ENCODE data around the gene GALNT1. TPM values are rescaled to one million over a fixed set of nuclear protein-coding genes. Genes with fewer than 3 reads are reported as not detected.
"Not testable (repeated sequence)": the region's sequence is repeated elsewhere in the genome, so short reads cannot be mapped to it uniquely, and the experiment has no call there.

Gene GALNT1
- total and polyA plus RNA-seq, 4 experiments from 2014 or later, result 27.9 to 33.0 (median 31.2) TPM

GRCh38 chr18:35573531-35573930 is 8.0 kb upstream of the GALNT1 start:
- Mint-ChIP-seq H3K36me3 (no peaks in the 10 kb centered on the region), H3K27ac (peak overlapping the region in 3 of 7 donors; percentile 2 to 34 (median 11)), H3K4me3 (peak overlapping the region in 1 of 8 donors; percentile 15), H3K4me1 (peaks cover 7 to 10% (median 7%) of the 10 kb centered on the region in 4 donors), H3K9me3 (peaks cover 0 to 7% (median 0%) of the 10 kb centered on the region in 8 donors), H3K27me3 (peaks cover 2 to 5% of the 10 kb centered on the region in 2 donors)
- intact Hi-C loops (cut with micrococcal nuclease), result no loop called here
- ChIA-PET CTCF (ENCODE audit: partially characterized antibody) (no interaction called here), POLR2A (ENCODE audit: partially characterized antibody) (interaction anchor here (0.8 kb wide), 1 partner anchor 8 kb away, joined by 3 read pairs; the partner anchor contains the start of gene GALNT1)
- no peaks in the 10 kb centered on the region for H3K36me3 ChIP-seq (ENCODE audit: insufficient read depth, low read length)
- peaks cover 3% of the 10 kb centered on the region for H3K4me1 ChIP-seq (ENCODE audit: insufficient read depth, low read length)
- H3K27ac ChIP-seq (ENCODE audit: low read depth, low read length), result no peak overlapping the region
- H3K9me3 ChIP-seq (ENCODE audit: control insufficient read depth in 1 of 2, low read length in 2 of 2), result no peaks in the 10 kb centered on the region
- H3K4me3 ChIP-seq (ENCODE audit: low read length in 2 of 2), result no peak overlapping the region
- H3K27me3 ChIP-seq (ENCODE audit: insufficient read depth, low read length), result no peaks in the 10 kb centered on the region
- DNase-seq, result no peak

GRCh38 chr18:35576240-35576845 is 5.2 kb upstream of the GALNT1 start:
- H3K27me3 Mint-ChIP-seq, H3K4me3 Mint-ChIP-seq: not testable (repeated sequence)

GRCh38 chr18:35577045-35577848 is 4.3 kb upstream of the GALNT1 start:
- ChIA-PET POLR2A (ENCODE audit: partially characterized antibody) (no interaction called here), CTCF (ENCODE audit: partially characterized antibody) (no interaction called here)
- Histone ChIP-seq H3K4me3 (ENCODE audit: low read length in 2 of 2) (no peak overlapping the region), H3K9me3 (ENCODE audit: control insufficient read depth in 1 of 2, low read length in 2 of 2) (no peaks in the 10 kb centered on the region), H3K4me1 (ENCODE audit: insufficient read depth, low read length) (peaks cover 6% of the 10 kb centered on the region), H3K27ac (ENCODE audit: low read depth, low read length) (no peak overlapping the region), H3K36me3 (ENCODE audit: insufficient read depth, low read length) (no peaks in the 10 kb centered on the region), H3K27me3 (ENCODE audit: insufficient read depth, low read length) (no peaks in the 10 kb centered on the region)
- intact Hi-C loops (cut with micrococcal nuclease), result no loop called here
- H3K9me3 Mint-ChIP-seq, result peaks cover 0 to 7% (median 0%) of the 10 kb centered on the region in 8 donors
- no peak overlapping the region for H3K4me3 Mint-ChIP-seq
- H3K27ac Mint-ChIP-seq, result peak overlapping the region in 1 of 7 donors; percentile 19
- H3K36me3 Mint-ChIP-seq, result no peaks in the 10 kb centered on the region
- DNase-seq, result no peak
- H3K27me3 Mint-ChIP-seq, result peaks cover 2 to 5% of the 10 kb centered on the region in 2 donors
- peaks cover 7 to 11% (median 9%) of the 10 kb centered on the region in 4 donors for H3K4me1 Mint-ChIP-seq

More at GRCh38 chr18:35576240-35576845, 5.2 kb upstream of the GALNT1 start:
- CTCF ChIA-PET (ENCODE audit: partially characterized antibody); H3K4me1 ChIP-seq (ENCODE audit: insufficient read depth, low read length); POLR2A ChIA-PET (ENCODE audit: partially characterized antibody); H3K27ac ChIP-seq (ENCODE audit: low read depth, low read length); H3K9me3 Mint-ChIP-seq; H3K9me3 ChIP-seq (ENCODE audit: control insufficient read depth in 1 of 2, low read length in 2 of 2); intact Hi-C loops (cut with micrococcal nuclease); H3K27me3 ChIP-seq (ENCODE audit: insufficient read depth, low read length); DNase-seq; H3K36me3 ChIP-seq (ENCODE audit: insufficient read depth, low read length); H3K36me3 Mint-ChIP-seq; H3K27ac Mint-ChIP-seq; H3K4me3 ChIP-seq (ENCODE audit: low read length in 2 of 2): not testable (repeated sequence)
- peaks cover 7 to 10% (median 8%) of the 10 kb centered on the region in 4 donors for H3K4me1 Mint-ChIP-seq

- intact Hi-C loops (cut with micrococcal nuclease), result no loop called here
- no peak for DNase-seq
- peaks cover 0 to 7% (median 0%) of the 10 kb centered on the region in 8 donors for H3K9me3 Mint-ChIP-seq
- H3K36me3 Mint-ChIP-seq, result peaks cover 0 to 2% of the 10 kb centered on the region in 2 donors
- H3K4me1 Mint-ChIP-seq, result peaks cover 11 to 20% (median 16%) of the 10 kb centered on the region in 4 donors
- no peaks in the 10 kb centered on the region for H3K27me3 ChIP-seq (ENCODE audit: insufficient read depth, low read length)
- no peak overlapping the region for H3K4me3 Mint-ChIP-seq
- ChIA-PET POLR2A (ENCODE audit: partially characterized antibody) (no interaction called here), CTCF (ENCODE audit: partially characterized antibody) (no interaction called here)
- no peaks in the 10 kb centered on the region for H3K36me3 ChIP-seq (ENCODE audit: insufficient read depth, low read length)
- H3K9me3 ChIP-seq (ENCODE audit: control insufficient read depth in 1 of 2, low read length in 2 of 2), result no peaks in the 10 kb centered on the region
- H3K4me3 ChIP-seq (ENCODE audit: low read length in 2 of 2), result no peak overlapping the region
- no peak overlapping the region for H3K27ac ChIP-seq (ENCODE audit: low read depth, low read length)
- peaks cover 2 to 5% of the 10 kb centered on the region in 2 donors for H3K27me3 Mint-ChIP-seq
- peaks cover 16% of the 10 kb centered on the region for H3K4me1 ChIP-seq (ENCODE audit: insufficient read depth, low read length)
- no peak overlapping the region for H3K27ac Mint-ChIP-seq
These were observed 3.1 kb upstream of the GALNT1 start for GRCh38 chr18:35578481-35578880.

- Histone ChIP-seq H3K27ac (ENCODE audit: low read depth, low read length) (no peak overlapping the region), H3K36me3 (ENCODE audit: insufficient read depth, low read length) (no peaks in the 10 kb centered on the region), H3K9me3 (ENCODE audit: control insufficient read depth in 1 of 2, low read length in 2 of 2) (no peaks in the 10 kb centered on the region), H3K4me1 (ENCODE audit: insufficient read depth, low read length) (peaks cover 18% of the 10 kb centered on the region), H3K4me3 (ENCODE audit: low read length in 2 of 2) (no peak overlapping the region), H3K27me3 (ENCODE audit: insufficient read depth, low read length) (no peaks in the 10 kb centered on the region)
- Mint-ChIP-seq H3K36me3 (peaks cover 0 to 2% of the 10 kb centered on the region in 2 donors), H3K27me3 (peaks cover 2 to 5% of the 10 kb centered on the region in 2 donors), H3K9me3 (peaks cover 0 to 7% (median 0%) of the 10 kb centered on the region in 8 donors), H3K27ac (no peak overlapping the region), H3K4me3 (no peak overlapping the region), H3K4me1 (peaks cover 12 to 20% (median 16%) of the 10 kb centered on the region in 4 donors)
- ChIA-PET CTCF (ENCODE audit: partially characterized antibody) (no interaction called here), POLR2A (ENCODE audit: partially characterized antibody) (no interaction called here)
- no peak for DNase-seq
- intact Hi-C loops (cut with micrococcal nuclease), result no loop called here
These were observed 2.6 kb upstream of the GALNT1 start for GRCh38 chr18:35578936-35579335.

GRCh38 chr18:35580701-35581539 is 620 bp upstream of the GALNT1 start:
- POLR2A ChIA-PET (ENCODE audit: partially characterized antibody), result interaction anchor here (1.0 kb wide), 1 partner anchor 83 kb away, joined by 6 read pairs; the partner anchor contains the start of gene INO80C
- H3K27ac Mint-ChIP-seq, result no peak overlapping the region

More at GRCh38 chr18:35580701-35581539, 620 bp upstream of the GALNT1 start:
- Histone ChIP-seq H3K27me3 (ENCODE audit: insufficient read depth, low read length) (no peaks in the 10 kb centered on the region), H3K9me3 (ENCODE audit: control insufficient read depth in 1 of 2, low read length in 2 of 2) (no peaks in the 10 kb centered on the region), H3K4me1 (ENCODE audit: insufficient read depth, low read length) (peaks cover 18% of the 10 kb centered on the region), H3K36me3 (ENCODE audit: insufficient read depth, low read length) (no peaks in the 10 kb centered on the region), H3K27ac (ENCODE audit: low read depth, low read length) (peak overlapping the region; percentile 59), H3K4me3 (ENCODE audit: low read length in 2 of 2) (peak overlapping the region in 1 of 2 donors; percentile 49)
- CTCF ChIA-PET (ENCODE audit: partially characterized antibody), result no interaction called here
- DNase-seq, result peak; percentile 52 to 69 (median 64)
- Mint-ChIP-seq H3K36me3 (peaks cover 0 to 2% of the 10 kb centered on the region in 2 donors), H3K4me1 (peaks cover 18 to 30% (median 20%) of the 10 kb centered on the region in 4 donors), H3K9me3 (peaks cover 0 to 6% (median 0%) of the 10 kb centered on the region in 8 donors), H3K27me3 (peaks cover 2 to 5% of the 10 kb centered on the region in 2 donors), H3K4me3 (peak overlapping the region; percentile 61 to 82 (median 76))
- intact Hi-C loops (cut with micrococcal nuclease), result loop anchor here (1.0 to 2.0 kb wide), 3 partner anchors 84 to 548 kb away; partner anchors contain the start of genes ELP2, INO80C, SLC39A6 and ZNF397

Data from CD4-positive, alpha-beta memory T cell (primary cell).